Natural killer cell (primary cell): Measurements from ENCODE around the gene HSD3B2. TPM values are rescaled to one million over a fixed set of nuclear protein-coding genes. Genes with fewer than 3 reads are reported as not detected.

Experiments used
- ATAC-seq, 3 donors: fragments of 150-1000 bp in 2 of 3; fragments of 200-7000 bp in 1 of 3; cut with Tn5 transposase; 1 replicate in 1 of 3; 2 replicates in 2 of 3; pipeline ENCODE4 v1.10.0; 2021; ENCODE audit warnings: mild to moderate bottlenecking in 2 of 3, moderate library complexity in 2 of 3
- DNase-seq, 2 donors: peaks; one replicate each; pipeline versions ENCODE4 v3.0.0 to v3.0.0-alpha.2; 2013 to 2021; ENCODE audit warnings: mixed read lengths in 1 of 2
- H3K27ac ChIP-seq: one replicate; pipeline ENCODE4 v1.5.1; 2013; ENCODE audit warnings: mild to moderate bottlenecking, low read length
- H3K27me3 ChIP-seq: one replicate; pipeline ENCODE4 v1.6.1; 2013; ENCODE audit warnings: low read length; ENCODE audit not compliant: control insufficient read depth, insufficient read depth
- H3K36me3 ChIP-seq: one replicate; pipeline ENCODE4 v1.6.1; 2013; ENCODE audit warnings: low read length; ENCODE audit not compliant: control insufficient read depth, insufficient read depth
- H3K4me1 ChIP-seq: one replicate; pipeline ENCODE4 v1.6.1; 2013; ENCODE audit warnings: low read length; ENCODE audit not compliant: control insufficient read depth, insufficient read depth
- H3K4me3 ChIP-seq: one replicate; pipeline ENCODE4 v1.5.1; 2013; ENCODE audit warnings: low read length
- H3K9me3 ChIP-seq: one replicate; pipeline ENCODE4 v1.6.1; 2013; ENCODE audit warnings: low read length; ENCODE audit not compliant: control insufficient read depth, insufficient read depth
- H3K27ac Mint-ChIP-seq, 2 donors: one replicate each; pipeline ENCODE4 v1.8.0; 2022; ENCODE audit warnings: mild to moderate bottlenecking in 2 of 2, mixed read lengths in 2 of 2, moderate library complexity in 1 of 2
- H3K27me3 Mint-ChIP-seq, 2 donors: one replicate each; pipeline ENCODE4 v1.8.0; 2022; ENCODE audit warnings: low read depth in 2 of 2, mixed read lengths in 2 of 2
- H3K36me3 Mint-ChIP-seq: one replicate; pipeline ENCODE4 v1.8.0; 2022; ENCODE audit warnings: mixed read lengths
- H3K4me1 Mint-ChIP-seq, 2 donors: one replicate each; pipeline ENCODE4 v1.8.0; 2022; ENCODE audit warnings: mixed read lengths in 2 of 2
- H3K4me3 Mint-ChIP-seq: one replicate; pipeline ENCODE4 v1.8.0; 2022; ENCODE audit warnings: mild to moderate bottlenecking, moderate library complexity, mixed read lengths
- H3K9me3 Mint-ChIP-seq, 2 donors: one replicate each; pipeline ENCODE4 v1.8.0; 2022; ENCODE audit warnings: mixed read lengths in 2 of 2
- WGBS: methylation state at CpG from one replicate; pipeline ENCODE4 v1.1.7; 2013; ENCODE audit warnings: missing lambda C conversion rate; ENCODE audit not compliant: insufficient coverage; 5-methylcytosine and 5-hydroxymethylcytosine counted together
- intact Hi-C: fragments of 100-400 bp; cut with micrococcal nuclease; formaldehyde crosslinking; loops from one replicate; pipeline ENCODE4 v1.14.2; 2022
- total RNA-seq, 4 donors: library from RNA; stranded (reverse); fragments of 120-200 nt in 1 of 4; gene quantifications; one replicate each; pipeline versions ENCODE4 v1.2.3 to v1.2.4, GENCODE V29; 2013 to 2022
- TF ChIP-seq, protein P1 (sequence below): fragments of 200-600 bp; IDR thresholded peaks from one replicate; pipeline ENCODE4 v1.8.0; 2022; ENCODE audit warnings: antibody characterized with exemption

HSD3B2 gene
- total RNA-seq, 3 donors from 2014 or later (not counting 1 experiment from before 2014, with no cell fraction given) = not detected

- H3K27me3 ChIP-seq = no peaks in the 10 kb centered on the region
- no peak overlapping the region for H3K27ac Mint-ChIP-seq
- H3K4me3 Mint-ChIP-seq = no peak overlapping the region
- H3K4me3 ChIP-seq = no peak overlapping the region
- H3K36me3 Mint-ChIP-seq = no peaks in the 10 kb centered on the region
- TF ChIP-seq, protein P1, sequence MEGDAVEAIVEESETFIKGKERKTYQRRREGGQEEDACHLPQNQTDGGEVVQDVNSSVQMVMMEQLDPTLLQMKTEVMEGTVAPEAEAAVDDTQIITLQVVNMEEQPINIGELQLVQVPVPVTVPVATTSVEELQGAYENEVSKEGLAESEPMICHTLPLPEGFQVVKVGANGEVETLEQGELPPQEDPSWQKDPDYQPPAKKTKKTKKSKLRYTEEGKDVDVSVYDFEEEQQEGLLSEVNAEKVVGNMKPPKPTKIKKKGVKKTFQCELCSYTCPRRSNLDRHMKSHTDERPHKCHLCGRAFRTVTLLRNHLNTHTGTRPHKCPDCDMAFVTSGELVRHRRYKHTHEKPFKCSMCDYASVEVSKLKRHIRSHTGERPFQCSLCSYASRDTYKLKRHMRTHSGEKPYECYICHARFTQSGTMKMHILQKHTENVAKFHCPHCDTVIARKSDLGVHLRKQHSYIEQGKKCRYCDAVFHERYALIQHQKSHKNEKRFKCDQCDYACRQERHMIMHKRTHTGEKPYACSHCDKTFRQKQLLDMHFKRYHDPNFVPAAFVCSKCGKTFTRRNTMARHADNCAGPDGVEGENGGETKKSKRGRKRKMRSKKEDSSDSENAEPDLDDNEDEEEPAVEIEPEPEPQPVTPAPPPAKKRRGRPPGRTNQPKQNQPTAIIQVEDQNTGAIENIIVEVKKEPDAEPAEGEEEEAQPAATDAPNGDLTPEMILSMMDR = no peak
- H3K4me1 Mint-ChIP-seq = no peaks in the 10 kb centered on the region
- no peak overlapping the region for H3K27ac ChIP-seq
- no peaks in the 10 kb centered on the region for H3K4me1 ChIP-seq
- H3K9me3 Mint-ChIP-seq = peaks cover 3% of the 10 kb centered on the region in 2 donors
- H3K9me3 ChIP-seq = no peaks in the 10 kb centered on the region
- H3K27me3 Mint-ChIP-seq = no peaks in the 10 kb centered on the region
- DNase-seq (no peak), ATAC-seq (no peak)
- intact Hi-C loops = no loop called here
- no peaks in the 10 kb centered on the region for H3K36me3 ChIP-seq
- WGBS = 88% methylated on average over 4 of the region's 5 CpGs
These were observed 4.2 kb downstream of the HSD3B2 start for GRCh38 chr1:119419109-119419508.

DNA sequence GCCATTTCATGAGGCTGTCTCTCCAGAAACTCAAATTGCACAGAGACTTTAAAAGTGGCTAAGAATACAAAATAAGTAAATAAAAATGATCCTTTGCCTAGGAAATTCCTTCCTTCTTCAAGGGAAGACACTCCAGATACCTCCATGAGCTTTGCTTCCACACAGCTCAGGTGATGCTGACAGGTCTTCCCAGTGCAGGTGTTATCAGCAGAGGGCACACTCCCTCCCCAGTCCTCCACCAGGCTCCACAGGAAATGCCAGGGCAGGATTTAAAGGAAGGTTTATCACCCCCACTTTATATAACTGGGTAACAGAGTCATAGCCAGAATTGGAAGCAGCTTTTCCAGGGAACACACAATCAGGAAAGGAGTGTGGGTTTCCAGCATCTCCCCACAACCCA lies 5.7 kb downstream of the HSD3B2 start:
- no peaks in the 10 kb centered on the region for H3K36me3 ChIP-seq
- Mint-ChIP-seq H3K36me3 (no peaks in the 10 kb centered on the region), H3K27ac (no peak overlapping the region), H3K27me3 (no peaks in the 10 kb centered on the region), H3K9me3 (peaks cover 3% of the 10 kb centered on the region in 2 donors), H3K4me3 (no peak overlapping the region), H3K4me1 (no peaks in the 10 kb centered on the region)
- no peak overlapping the region for H3K27ac ChIP-seq
- H3K9me3 ChIP-seq = no peaks in the 10 kb centered on the region
- TF ChIP-seq, protein P1 = no peak
- H3K4me1 ChIP-seq = no peaks in the 10 kb centered on the region
- H3K27me3 ChIP-seq = no peaks in the 10 kb centered on the region
- no peak overlapping the region for H3K4me3 ChIP-seq
- ATAC-seq (no peak), DNase-seq (no peak)
- intact Hi-C loops = no loop called here

GRCh38 chr1:119422631-119423030 lies 7.7 kb downstream of the HSD3B2 start:
- TF ChIP-seq, protein P1 = no peak
- H3K27me3 ChIP-seq = no peaks in the 10 kb centered on the region
- Mint-ChIP-seq H3K4me3 (no peak overlapping the region), H3K27me3 (no peaks in the 10 kb centered on the region), H3K9me3 (no peaks in the 10 kb centered on the region), H3K4me1 (no peaks in the 10 kb centered on the region), H3K27ac (no peak overlapping the region), H3K36me3 (no peaks in the 10 kb centered on the region)
- no peaks in the 10 kb centered on the region for H3K4me1 ChIP-seq
- H3K27ac ChIP-seq = no peak overlapping the region
- no peak overlapping the region for H3K4me3 ChIP-seq
- no peaks in the 10 kb centered on the region for H3K9me3 ChIP-seq
- intact Hi-C loops = no loop called here
- DNase-seq = no peak
- ATAC-seq = no peak
- no peaks in the 10 kb centered on the region for H3K36me3 ChIP-seq

DNA sequence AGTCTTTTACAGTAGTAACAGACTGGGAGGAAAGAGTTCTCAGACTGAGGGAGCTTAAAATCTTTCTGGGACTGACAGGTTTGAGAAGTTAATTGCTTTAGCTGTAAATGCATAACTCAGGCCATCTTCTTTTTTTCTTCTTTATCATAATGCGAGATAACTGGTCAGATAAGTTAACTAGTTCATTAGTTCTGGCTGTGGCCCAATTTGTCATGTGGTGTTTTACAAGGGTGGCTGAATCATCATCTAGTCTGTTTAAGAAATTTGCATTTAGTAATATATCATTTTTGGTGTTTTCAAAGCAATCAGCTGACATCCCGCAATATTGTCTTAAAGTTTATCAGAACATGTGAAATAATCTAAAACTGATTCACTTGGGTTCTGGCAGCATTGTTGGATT lies 14.0 kb downstream of the HSD3B2 start:
- H3K27me3 Mint-ChIP-seq = no peaks in the 10 kb centered on the region
- no peaks in the 10 kb centered on the region for H3K4me1 Mint-ChIP-seq
- ATAC-seq = no peak
- H3K9me3 ChIP-seq = no peaks in the 10 kb centered on the region
- TF ChIP-seq, protein P1 = no peak
- no peak for DNase-seq
- no peaks in the 10 kb centered on the region for H3K27me3 ChIP-seq
- WGBS = 91% methylated on average over 1 of the region's 2 CpGs
- no peaks in the 10 kb centered on the region for H3K36me3 ChIP-seq
- peaks cover 0 to 4% of the 10 kb centered on the region in 2 donors for H3K9me3 Mint-ChIP-seq
- no peaks in the 10 kb centered on the region for H3K36me3 Mint-ChIP-seq
- no peak overlapping the region for H3K27ac Mint-ChIP-seq
- H3K4me3 Mint-ChIP-seq = no peak overlapping the region
- no peaks in the 10 kb centered on the region for H3K4me1 ChIP-seq
- no peak overlapping the region for H3K4me3 ChIP-seq
- intact Hi-C loops = no loop called here
- H3K27ac ChIP-seq = no peak overlapping the region
